Activated gamma-delta T cell treated with anti-CD3 and anti-CD28 coated beads, Interleukin-2, amount 50 U/mL, for 16 hours (primary cell): ENCODE measurements around the gene C11orf42.

Experiments
- DNase-seq: peaks from one replicate; pipeline ENCODE4 v3.0.0-alpha.2; 2020; ENCODE audit warnings: low read depth

The C11orf42 gene

DNA sequence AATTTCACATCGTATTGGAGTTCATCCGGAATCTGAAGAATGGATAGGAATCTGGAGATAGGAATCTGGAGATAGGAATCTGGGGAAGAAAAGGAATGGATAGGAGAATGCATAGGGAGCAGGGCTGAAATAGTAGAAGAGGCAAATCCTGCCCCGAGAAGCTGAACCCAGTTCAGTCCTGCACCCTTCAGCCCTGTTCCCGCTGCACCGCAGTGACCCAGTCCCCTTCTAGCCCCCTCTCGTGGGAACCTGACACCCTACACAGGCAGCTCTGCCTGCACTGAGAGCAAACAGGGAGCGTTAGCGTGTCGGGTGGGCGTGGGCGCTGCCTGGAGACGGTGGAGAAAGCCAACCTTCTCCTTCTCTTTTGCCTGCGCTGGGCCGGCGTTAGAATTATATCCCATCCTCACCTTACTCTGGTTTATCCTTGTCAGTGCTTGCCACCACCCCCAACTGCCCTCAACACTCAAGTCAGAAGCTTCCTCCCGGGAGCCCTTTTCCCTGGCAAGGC is 53.3 kb downstream of the C11orf42 start:
- no peak for DNase-seq

DNA sequence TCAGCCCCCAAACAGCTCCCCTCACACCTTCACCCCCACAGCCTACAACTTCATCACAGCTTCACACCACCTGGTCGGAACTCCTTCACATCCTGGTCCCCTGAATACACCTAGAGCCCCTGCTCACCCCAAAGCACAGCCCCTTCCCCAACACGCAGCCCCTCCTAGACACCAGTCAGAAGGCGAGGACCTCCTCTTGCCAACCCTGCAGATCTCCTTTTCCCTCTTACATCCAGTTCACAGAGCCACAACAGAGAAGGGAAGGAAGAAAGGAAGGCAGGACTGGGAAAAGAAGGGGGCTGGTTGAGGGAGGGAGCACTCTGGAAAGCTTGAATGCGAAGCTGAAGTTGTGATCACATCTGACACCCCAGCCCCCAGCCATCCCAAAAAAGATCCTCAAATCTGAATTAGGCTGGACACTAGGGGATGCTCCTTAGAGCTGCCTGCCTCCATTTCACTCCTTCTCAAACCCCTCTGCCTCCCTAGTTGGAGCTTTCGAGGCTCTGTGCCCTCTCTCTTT is 54.9 kb downstream of the C11orf42 start:
- DNase-seq, result no peak
